IMR-90 (cell line): ENCODE measurements around the gene ACAT2. TPM values are rescaled to one million over a fixed set of nuclear protein-coding genes. Genes with fewer than 3 reads are reported as not detected.

Source experiments
- ATAC-seq: fragments of 200-7000 bp; cut with Tn5 transposase; 2 replicates; pipeline ENCODE4 v1.9.1; 2020; ENCODE audit warnings: low read depth, mild to moderate bottlenecking, moderate library complexity
- BruUV-seq: library from RNA; stranded (reverse); fragments of 400-500 nt; replicated peaks from 2 replicates; lab custom pipeline; 2021; lab: Mats Ljungman, UMichigan
- CTCF ChIA-PET: fragments of 300-600 bp; formaldehyde crosslinking; extraction: SDS; loops from one replicate; lab custom pipeline; 2021; ENCODE audit warnings: antibody characterized with exemption; lab: Yijun Ruan, JAX
- POLR2A ChIA-PET: fragments of 300-600 bp; sonication (Branson Sonifier 250); formaldehyde crosslinking; loops from one replicate; lab custom pipeline; 2022; ENCODE audit warnings: antibody characterized with exemption; ENCODE audit not compliant: unreplicated experiment; lab: Charles Lee
- DNase-seq: peaks from one replicate; pipeline ENCODE4 v3.0.0; 2013
- H2AFZ ChIP-seq: replicated peaks from 2 replicates; pipeline ENCODE3; 2013; ENCODE audit warnings: low read length, mild to moderate bottlenecking; ENCODE audit not compliant: poor library complexity
- H2AK5ac ChIP-seq: 2 replicates; pipeline ENCODE4 v1.6.1; 2013; ENCODE audit warnings: low read depth, low read length, inconsistent platforms
- H2AK9ac ChIP-seq: replicated peaks from 2 replicates; pipeline ENCODE3; 2013; ENCODE audit warnings: mild to moderate bottlenecking, low read depth, low read length, moderate library complexity; ENCODE audit not compliant: poor library complexity
- H2BK120ac ChIP-seq: 2 replicates; pipeline ENCODE4 v1.6.1; 2013; ENCODE audit warnings: low read depth, low read length, inconsistent platforms
- H2BK15ac ChIP-seq: 3 replicates; pipeline ENCODE4 v1.6.1; 2013; ENCODE audit warnings: low read depth, low read length, inconsistent platforms
- H2BK20ac ChIP-seq: 2 replicates; pipeline ENCODE4 v1.6.1; 2013; ENCODE audit warnings: low read depth, mild to moderate bottlenecking, inconsistent platforms, low read length, moderate library complexity
- H2BK5ac ChIP-seq: 2 replicates; pipeline ENCODE4 v1.6.1; 2013; ENCODE audit warnings: mild to moderate bottlenecking, low read depth, low read length, inconsistent platforms; ENCODE audit not compliant: poor library complexity, severe bottlenecking
- H3K14ac ChIP-seq: replicated peaks from 2 replicates; pipeline ENCODE4 v1.6.1; 2013; ENCODE audit warnings: low read depth, low read length, inconsistent platforms
- H3K18ac ChIP-seq: 2 replicates; pipeline ENCODE4 v1.6.1; 2013; ENCODE audit warnings: low read depth, low read length, control low read depth
- H3K23ac ChIP-seq: 2 replicates; pipeline ENCODE4 v1.6.1; 2013; ENCODE audit warnings: low read depth, low read length, inconsistent platforms
- H3K27ac ChIP-seq: 2 replicates; pipeline ENCODE4 v1.5.1; 2013; ENCODE audit warnings: mild to moderate bottlenecking, control low read depth, low read length; ENCODE audit not compliant: insufficient read depth
- H3K27me3 ChIP-seq: 2 replicates; pipeline ENCODE4 v1.6.1; 2013; ENCODE audit warnings: low read length; ENCODE audit not compliant: control insufficient read depth, insufficient read depth
- H3K36me3 ChIP-seq: 2 replicates; pipeline ENCODE4 v1.6.1; 2013; ENCODE audit warnings: low read length, mixed read lengths; ENCODE audit not compliant: control insufficient read depth, insufficient read depth
- H3K4ac ChIP-seq: 2 replicates; pipeline ENCODE4 v1.6.1; 2013; ENCODE audit warnings: low read depth, low read length, inconsistent platforms
- H3K4me1 ChIP-seq: 2 replicates; pipeline ENCODE4 v1.6.1; 2013; ENCODE audit warnings: low read length, mixed read lengths; ENCODE audit not compliant: control insufficient read depth, insufficient read depth
- H3K4me2 ChIP-seq: 2 replicates; pipeline ENCODE4 v1.6.1; 2013; ENCODE audit warnings: low read depth, mild to moderate bottlenecking, control low read depth, low read length, moderate library complexity
- H3K4me3 ChIP-seq: 2 replicates; pipeline ENCODE4 v1.5.1; 2013; ENCODE audit warnings: low read depth, mild to moderate bottlenecking, control low read depth, low read length, moderate library complexity; ENCODE audit not compliant: insufficient read depth
- H3K56ac ChIP-seq: 2 replicates; pipeline ENCODE4 v1.6.1; 2013; ENCODE audit warnings: low read length, inconsistent platforms; ENCODE audit not compliant: insufficient read depth; ENCODE audit errors: extremely low read depth
- H3K79me1 ChIP-seq, 2 experiments: 2 replicates each; pipeline ENCODE4 v1.6.1; 2013; ENCODE audit warnings: low read length in 2 of 2, inconsistent platforms in 1 of 2, low read depth in 1 of 2
- H3K9ac ChIP-seq: 2 replicates; pipeline ENCODE4 v1.6.1; 2013; ENCODE audit warnings: low read depth, low read length, control low read depth
- H3K9me1 ChIP-seq: 2 replicates; pipeline ENCODE4 v1.6.1; 2013; ENCODE audit warnings: low read length, inconsistent platforms; ENCODE audit not compliant: insufficient read depth
- H3K9me3 ChIP-seq: 2 replicates; pipeline ENCODE4 v1.6.1; 2013; ENCODE audit warnings: low read length; ENCODE audit not compliant: control insufficient read depth, insufficient read depth
- H4K20me1 ChIP-seq: 2 replicates; pipeline ENCODE4 v1.6.1; 2013; ENCODE audit warnings: low read length, inconsistent platforms; ENCODE audit not compliant: insufficient read depth
- H4K5ac ChIP-seq: 2 replicates; pipeline ENCODE4 v1.6.1; 2013; ENCODE audit warnings: mild to moderate bottlenecking, low read depth, low read length, control low read depth
- H4K8ac ChIP-seq, 2 experiments: 2 replicates each; pipeline ENCODE4 v1.6.1; 2013; ENCODE audit warnings: low read depth in 2 of 2, low read length in 2 of 2, control low read depth in 1 of 2, inconsistent platforms in 1 of 2
- H4K91ac ChIP-seq: 2 replicates; pipeline ENCODE4 v1.6.1; 2013; ENCODE audit warnings: low read depth, low read length, inconsistent platforms; ENCODE audit not compliant: insufficient read depth
- BHLHE40 ChIP-seq: fragments of 150-350 bp; IDR thresholded peaks from 2 replicates; pipeline ENCODE4 v1.6.1; 2016; ENCODE audit warnings: mild to moderate bottlenecking, low read depth, low read length
- CEBPB ChIP-seq: IDR thresholded peaks from 2 replicates; pipeline ENCODE4 v1.6.1; 2012; ENCODE audit warnings: low read depth, low read length, improper control_type of control experiment
- CHD1 ChIP-seq: IDR thresholded peaks from 2 replicates; pipeline ENCODE4 v1.6.1; 2012; ENCODE audit warnings: low read depth, low read length, improper control_type of control experiment
- MAFK ChIP-seq: IDR thresholded peaks from 2 replicates; pipeline ENCODE4 v1.6.1; 2012; ENCODE audit warnings: low read depth, low read length, improper control_type of control experiment
- MAZ ChIP-seq: IDR thresholded peaks from 2 replicates; pipeline ENCODE4 v1.6.1; 2012; ENCODE audit warnings: low read depth, mild to moderate bottlenecking, low read length, improper control_type of control experiment, moderate library complexity, borderline replicate concordance
- MXI1 ChIP-seq: IDR thresholded peaks from 2 replicates; pipeline ENCODE4 v1.6.1; 2012; ENCODE audit warnings: low read depth, mild to moderate bottlenecking, low read length, moderate library complexity, borderline replicate concordance
- RAD21 ChIP-seq: IDR thresholded peaks from 2 replicates; pipeline ENCODE4 v1.6.1; 2012; ENCODE audit warnings: low read length, improper control_type of control experiment
- SMC3 ChIP-seq: fragments of 150-350 bp; IDR thresholded peaks from 2 replicates; pipeline ENCODE4 v1.6.1; 2016; ENCODE audit warnings: low read depth, mild to moderate bottlenecking, antibody characterized with exemption, low read length, moderate library complexity
- WGBS, 2 experiments: methylation state at CpG; one replicate each; pipeline versions ENCODE4 v1.1.5 to v1.1.7; 2013; ENCODE audit warnings: missing lambda C conversion rate in 2 of 2; ENCODE audit not compliant: insufficient read length in 1 of 2; ENCODE audit errors: extremely low coverage in 2 of 2; 5-methylcytosine and 5-hydroxymethylcytosine counted together
- dilution Hi-C: fragments of 300-500 bp; cut with HindIII; formaldehyde crosslinking; loops from one replicate; pipeline ENCODE4 v1.14.3; 2018; ENCODE audit warnings: low sequenced_read_pairs; ENCODE audit not compliant: unreplicated experiment
- in situ Hi-C: fragments of 300-500 bp; cut with MboI; formaldehyde crosslinking; loops from 3 replicates; pipeline ENCODE4 v1.14.3; 2019; ENCODE audit warnings: low sequenced_read_pairs, inconsistent platforms, mixed read lengths
- intact Hi-C: fragments of 100-400 bp; cut with micrococcal nuclease; formaldehyde crosslinking; loops from 2 replicates; pipeline ENCODE4 v1.10.0; 2022
- polyA plus RNA-seq, 3 experiments: library from polyadenylated mRNA; depleted of rRNA; stranded (reverse); fragments of >200 nt; gene quantifications; 2 replicates each; pipeline ENCODE4 v1.2.3, GENCODE V29; 2012; ENCODE audit warnings: low replicate concordance in 1 of 3
- total RNA-seq: library from RNA; depleted of rRNA; stranded (reverse); fragments of >200 nt; gene quantifications from 2 replicates; pipeline ENCODE4 v1.2.3, GENCODE V29; 2012

The ACAT2 gene
- total and polyA plus RNA-seq, 2 of the 4 experiments (the other 2 are of a cell fraction) = 30.5 to 45.2 TPM

DNA sequence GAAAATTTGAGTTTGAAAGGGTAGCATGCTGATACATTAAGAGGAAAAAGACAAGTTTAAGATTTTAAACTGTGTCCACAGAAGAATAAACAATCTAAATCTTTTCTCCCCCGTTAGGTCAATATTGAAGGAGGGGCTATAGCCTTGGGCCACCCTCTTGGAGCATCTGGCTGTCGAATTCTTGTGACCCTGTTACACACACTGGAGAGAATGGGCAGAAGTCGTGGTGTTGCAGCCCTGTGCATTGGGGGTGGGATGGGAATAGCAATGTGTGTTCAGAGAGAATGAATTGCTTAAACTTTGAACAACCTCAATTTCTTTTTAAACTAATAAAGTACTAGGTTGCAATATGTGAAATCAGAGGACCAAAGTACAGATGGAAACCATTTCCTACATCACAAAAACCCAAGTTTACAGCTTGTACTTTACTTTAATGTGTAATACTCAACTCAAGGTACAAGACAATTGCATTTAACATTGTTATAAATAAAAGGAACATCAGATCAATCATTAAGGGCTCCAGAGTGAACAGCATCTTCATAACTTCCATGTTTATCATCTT is 16.8 kb downstream of the ACAT2 start:
- H3K9me1 ChIP-seq = no peaks in the 10 kb centered on the region
- H3K4me3 ChIP-seq = no peak overlapping the region
- no CpG with 5 or more reads among the region's 3 CpGs for WGBS, 2 experiments
- POLR2A ChIA-PET = no interaction called here
- H2BK20ac ChIP-seq = no peak overlapping the region
- CTCF ChIA-PET = no interaction called here
- TF ChIP-seq MAFK = no peak
- no peak for TF ChIP-seq CHD1
- no peak for TF ChIP-seq SMC3
- no peak for TF ChIP-seq BHLHE40
- no peak for TF ChIP-seq MXI1
- no peak for TF ChIP-seq RAD21
- no peak for TF ChIP-seq CEBPB
- no peak for TF ChIP-seq MAZ
- no peak overlapping the region for H4K91ac ChIP-seq
- no peak overlapping the region for H3K27ac ChIP-seq
- peaks cover 11% of the 10 kb centered on the region in 2 experiments for H3K79me1 ChIP-seq
- H2AK5ac ChIP-seq = no peak overlapping the region
- no peak overlapping the region for H2BK5ac ChIP-seq
- H4K8ac ChIP-seq = no peak overlapping the region
- no peak overlapping the region for H3K4me2 ChIP-seq
- dilution Hi-C loops (no loop called here), intact Hi-C loops (no loop called here), in situ Hi-C loops (no loop called here)
- no peak overlapping the region for H2BK120ac ChIP-seq
- no TSS peak for BruUV-seq
- no peak overlapping the region for H2AK9ac ChIP-seq
- ATAC-seq (no peak), DNase-seq (no peak)
- no peak overlapping the region for H3K9ac ChIP-seq
- no peaks in the 10 kb centered on the region for H4K20me1 ChIP-seq
- H3K18ac ChIP-seq = no peak overlapping the region
- H2BK15ac ChIP-seq = no peak overlapping the region
- H2AFZ ChIP-seq = no peak overlapping the region
- H3K4me1 ChIP-seq = no peaks in the 10 kb centered on the region
- peaks cover 43% of the 10 kb centered on the region for H3K36me3 ChIP-seq
- no peak overlapping the region for H3K23ac ChIP-seq
- no peak overlapping the region for H4K5ac ChIP-seq
- no peaks in the 10 kb centered on the region for H3K27me3 ChIP-seq
- no peak overlapping the region for H3K4ac ChIP-seq
- no peaks in the 10 kb centered on the region for H3K9me3 ChIP-seq
- no peak overlapping the region for H3K56ac ChIP-seq
- H3K14ac ChIP-seq = no peak overlapping the region
